ENCODE measurements around the gene CEP120. TPM values are rescaled to one million over a fixed set of nuclear protein-coding genes. Genes with fewer than 3 reads are reported as not detected.

Gene CEP120
- total RNA-seq, 1 donor from 2014 or later = 18.7 TPM

- H3K36me3 Mint-ChIP-seq (ENCODE audit: unreplicated experiment) = no peaks in the 10 kb centered on the region
- no peak overlapping the region for H3K4me3 Mint-ChIP-seq (ENCODE audit: unreplicated experiment)
- no peak for DNase-seq (ENCODE audit: extremely low spot score, unreplicated experiment)
- no peak overlapping the region for H3K27ac Mint-ChIP-seq (ENCODE audit: unreplicated experiment)
- peaks cover 2% of the 10 kb centered on the region for H3K27me3 Mint-ChIP-seq (ENCODE audit: unreplicated experiment)
- TF ChIP-seq CTCF (IDR thresholded peaks at IDR 0.05) = no peak
- H3K9me3 Mint-ChIP-seq (ENCODE audit: unreplicated experiment) = no peaks in the 10 kb centered on the region
- peaks cover 7% of the 10 kb centered on the region for H3K4me1 Mint-ChIP-seq (ENCODE audit: unreplicated experiment)
These were observed 6.8 kb upstream of the CEP120 start for GRCh38 chr5:123429993-123430392.

GRCh38 chr5:123429221-123429954, 6.2 kb upstream of the CEP120 start:
- no peaks in the 10 kb centered on the region for H3K9me3 Mint-ChIP-seq (ENCODE audit: unreplicated experiment)
- DNase-seq (ENCODE audit: extremely low spot score, unreplicated experiment) = no peak
- no peak for TF ChIP-seq CTCF (IDR thresholded peaks at IDR 0.05)
- H3K27ac Mint-ChIP-seq (ENCODE audit: unreplicated experiment) = no peak overlapping the region
- H3K4me1 Mint-ChIP-seq (ENCODE audit: unreplicated experiment) = peaks cover 10% of the 10 kb centered on the region
- H3K4me3 Mint-ChIP-seq (ENCODE audit: unreplicated experiment) = no peak overlapping the region
- no peaks in the 10 kb centered on the region for H3K36me3 Mint-ChIP-seq (ENCODE audit: unreplicated experiment)
- H3K27me3 Mint-ChIP-seq (ENCODE audit: unreplicated experiment) = peaks cover 2% of the 10 kb centered on the region

- Mint-ChIP-seq H3K4me3 (ENCODE audit: unreplicated experiment) (no peak overlapping the region), H3K27ac (ENCODE audit: unreplicated experiment) (no peak overlapping the region), H3K27me3 (ENCODE audit: unreplicated experiment) (peaks cover 2% of the 10 kb centered on the region)
These were observed 5.5 kb upstream of the CEP120 start for GRCh38 chr5:123428521-123429220.

GRCh38 chr5:123427281-123427680, 4.1 kb upstream of the CEP120 start:
- DNase-seq (ENCODE audit: extremely low spot score, unreplicated experiment) = no peak
- H3K9me3 Mint-ChIP-seq (ENCODE audit: unreplicated experiment) = no peaks in the 10 kb centered on the region
- peaks cover 17% of the 10 kb centered on the region for H3K4me1 Mint-ChIP-seq (ENCODE audit: unreplicated experiment)
- no peak overlapping the region for H3K4me3 Mint-ChIP-seq (ENCODE audit: unreplicated experiment)
- no peak for TF ChIP-seq CTCF (IDR thresholded peaks at IDR 0.05)
- peaks cover 2% of the 10 kb centered on the region for H3K27me3 Mint-ChIP-seq (ENCODE audit: unreplicated experiment)
- no peak overlapping the region for H3K27ac Mint-ChIP-seq (ENCODE audit: unreplicated experiment)
- H3K36me3 Mint-ChIP-seq (ENCODE audit: unreplicated experiment) = no peaks in the 10 kb centered on the region

More at GRCh38 chr5:123428521-123429220, 5.5 kb upstream of the CEP120 start:
- Mint-ChIP-seq H3K36me3 (ENCODE audit: unreplicated experiment) (no peaks in the 10 kb centered on the region), H3K4me1 (ENCODE audit: unreplicated experiment) (peaks cover 17% of the 10 kb centered on the region), H3K9me3 (ENCODE audit: unreplicated experiment) (no peaks in the 10 kb centered on the region)
- TF ChIP-seq CTCF (IDR thresholded peaks at IDR 0.05) = no peak
- DNase-seq (ENCODE audit: extremely low spot score, unreplicated experiment) = no peak

GRCh38 chr5:123425431-123425830, 2.2 kb upstream of the CEP120 start:
- no peak for TF ChIP-seq CTCF (IDR thresholded peaks at IDR 0.05)
- Mint-ChIP-seq H3K9me3 (ENCODE audit: unreplicated experiment) (no peaks in the 10 kb centered on the region), H3K27me3 (ENCODE audit: unreplicated experiment) (peaks cover 2% of the 10 kb centered on the region), H3K27ac (ENCODE audit: unreplicated experiment) (peak overlapping the region; percentile 38), H3K36me3 (ENCODE audit: unreplicated experiment) (no peaks in the 10 kb centered on the region), H3K4me3 (ENCODE audit: unreplicated experiment) (peak overlapping the region; percentile 20), H3K4me1 (ENCODE audit: unreplicated experiment) (peaks cover 18% of the 10 kb centered on the region)
- no peak for DNase-seq (ENCODE audit: extremely low spot score, unreplicated experiment)
